HepG2 (cell line): ENCODE measurements around the gene STK40. TPM values are rescaled to one million over a fixed set of nuclear protein-coding genes. Genes with fewer than 3 reads are reported as not detected.

Experiments used
- ATF7-NPFF ChIP-seq: sonication (generic); formaldehyde crosslinking; IDR thresholded peaks from 2 replicates; pipeline ENCODE4 v1.8.1; 2023; ENCODE audit warnings: mild to moderate bottlenecking, low read depth, missing genetic modification reagents, moderate library complexity
- FLYWCH1 ChIP-seq: sonication (generic); formaldehyde crosslinking; IDR thresholded peaks from 2 replicates; pipeline ENCODE4 v1.8.1; 2023; ENCODE audit warnings: mild to moderate bottlenecking, missing genetic modification reagents
- HHEX ChIP-seq: IDR thresholded peaks from 2 replicates; pipeline ENCODE4 v1.6.1; 2016; ENCODE audit warnings: control low read depth
- KDM5B ChIP-seq: sonication (generic); formaldehyde crosslinking; IDR thresholded peaks from 2 replicates; pipeline ENCODE4 v1.4.0; 2020; ENCODE audit warnings: missing genetic modification reagents, mild to moderate bottlenecking, borderline replicate concordance
- MBD4 ChIP-seq: IDR thresholded peaks from 2 replicates; pipeline ENCODE4 v1.6.1; 2012; ENCODE audit warnings: low read length, inconsistent platforms, borderline replicate concordance
- PRMT3 ChIP-seq: sonication (generic); formaldehyde crosslinking; IDR thresholded peaks from 2 replicates; pipeline ENCODE4 v1.8.1; 2022; ENCODE audit warnings: low read depth, mild to moderate bottlenecking, moderate library complexity, missing genetic modification reagents, borderline replicate concordance
- SETDB1 ChIP-seq: sonication (generic); formaldehyde crosslinking; IDR thresholded peaks from 2 replicates; pipeline ENCODE4 v1.5.1; 2020; ENCODE audit warnings: missing genetic modification reagents, mild to moderate bottlenecking, borderline replicate concordance
- SMARCE1 ChIP-seq: fragments of 450-650 bp; IDR thresholded peaks from 2 replicates; pipeline ENCODE4 v1.6.1; 2017; ENCODE audit warnings: borderline replicate concordance
- SP5 ChIP-seq: IDR thresholded peaks from 2 replicates; pipeline ENCODE4 v1.6.1; 2016; ENCODE audit warnings: low read depth, borderline replicate concordance
- SRSF4 ChIP-seq: fragments of 200-400 bp; formaldehyde crosslinking; IDR thresholded peaks from one replicate; pipeline ENCODE4 v1.6.1; 2018; ENCODE audit warnings: mild to moderate bottlenecking, low read depth, low read length, moderate library complexity; ENCODE audit not compliant: poor library complexity, severe bottlenecking
- YEATS4 ChIP-seq: sonication (generic); formaldehyde crosslinking; IDR thresholded peaks from 2 replicates; pipeline ENCODE4 v1.4.0; 2020; ENCODE audit warnings: missing genetic modification reagents, borderline replicate concordance
- ZEB1 ChIP-seq: IDR thresholded peaks from 2 replicates; pipeline ENCODE4 v1.6.1; 2012; ENCODE audit warnings: mild to moderate bottlenecking, low read depth, inconsistent platforms; ENCODE audit not compliant: insufficient replicate concordance
- ZNF350 ChIP-seq: sonication (generic); formaldehyde crosslinking; IDR thresholded peaks from 2 replicates; pipeline ENCODE4 v1.4.0; 2020; ENCODE audit warnings: mild to moderate bottlenecking, low read depth, missing genetic modification reagents, borderline replicate concordance
- ZNF432 ChIP-seq: sonication (generic); formaldehyde crosslinking; IDR thresholded peaks from 2 replicates; pipeline ENCODE4 v1.5.0; 2020; ENCODE audit warnings: missing genetic modification reagents, mild to moderate bottlenecking, borderline replicate concordance
- ZNF558 ChIP-seq: sonication (generic); formaldehyde crosslinking; IDR thresholded peaks from 2 replicates; pipeline ENCODE4 v1.9.0; 2022; ENCODE audit warnings: mild to moderate bottlenecking, missing genetic modification reagents, borderline replicate concordance
- ZNF652 ChIP-seq: IDR thresholded peaks from 2 replicates; pipeline ENCODE4 v1.6.1; 2016; ENCODE audit warnings: low read depth, borderline replicate concordance
- ZNF724P ChIP-seq: sonication (generic); formaldehyde crosslinking; IDR thresholded peaks from 2 replicates; pipeline ENCODE4 v1.8.0; 2022; ENCODE audit warnings: missing genetic modification reagents, borderline replicate concordance
- ZNF770 ChIP-seq: sonication (generic); formaldehyde crosslinking; IDR thresholded peaks from 2 replicates; pipeline ENCODE4 v1.5.0; 2020; ENCODE audit warnings: mild to moderate bottlenecking, missing genetic modification reagents
- polyA plus RNA-seq, 8 experiments: library from polyadenylated mRNA; depleted of rRNA in 3 of 8; stranded (reverse) in 7 of 8; unstranded in 1 of 8; fragments of >200 nt; fragmentation: Illumina TruSeq in 4 of 8; extraction: Trizol in 4 of 8; gene quantifications; 2 replicates each; pipeline versions ENCODE4 v1.2.1 to v1.2.3, GENCODE V29; 2011 to 2016; ENCODE audit warnings: low read depth in 4 of 8, missing spikeins in 1 of 8, mixed read lengths in 1 of 8; ENCODE audit not compliant: insufficient read depth in 1 of 8
- total RNA-seq, 5 experiments: library from RNA; depleted of rRNA; stranded (reverse); fragments of >200 nt; fragmentation: Illumina TruSeq; extraction: Trizol; gene quantifications; 2 replicates each; pipeline ENCODE4 v1.2.3, GENCODE V29; 2016; ENCODE audit warnings: low read depth in 1 of 5
- TF ChIP-seq, protein P1 (sequence below): sonication (generic); formaldehyde crosslinking; IDR thresholded peaks from 2 replicates; pipeline ENCODE4 v1.9.0; 2021; ENCODE audit warnings: missing genetic modification reagents, borderline replicate concordance
- TF ChIP-seq, protein P2 (sequence below): sonication (generic); formaldehyde crosslinking; IDR thresholded peaks from 2 replicates; pipeline ENCODE4 v1.8.0; 2022; ENCODE audit warnings: missing genetic modification reagents, low read depth, mild to moderate bottlenecking, borderline replicate concordance
- TF ChIP-seq, protein P3 (sequence below): IDR thresholded peaks from 2 replicates; pipeline ENCODE4 v1.6.1; 2016; ENCODE audit warnings: mild to moderate bottlenecking

Gene STK40
- total and polyA plus RNA-seq, 2 of the 13 experiments (the other 11 are each of a cell fraction or from before 2014, with no cell fraction given): 33.8 to 35.1 TPM

DNA sequence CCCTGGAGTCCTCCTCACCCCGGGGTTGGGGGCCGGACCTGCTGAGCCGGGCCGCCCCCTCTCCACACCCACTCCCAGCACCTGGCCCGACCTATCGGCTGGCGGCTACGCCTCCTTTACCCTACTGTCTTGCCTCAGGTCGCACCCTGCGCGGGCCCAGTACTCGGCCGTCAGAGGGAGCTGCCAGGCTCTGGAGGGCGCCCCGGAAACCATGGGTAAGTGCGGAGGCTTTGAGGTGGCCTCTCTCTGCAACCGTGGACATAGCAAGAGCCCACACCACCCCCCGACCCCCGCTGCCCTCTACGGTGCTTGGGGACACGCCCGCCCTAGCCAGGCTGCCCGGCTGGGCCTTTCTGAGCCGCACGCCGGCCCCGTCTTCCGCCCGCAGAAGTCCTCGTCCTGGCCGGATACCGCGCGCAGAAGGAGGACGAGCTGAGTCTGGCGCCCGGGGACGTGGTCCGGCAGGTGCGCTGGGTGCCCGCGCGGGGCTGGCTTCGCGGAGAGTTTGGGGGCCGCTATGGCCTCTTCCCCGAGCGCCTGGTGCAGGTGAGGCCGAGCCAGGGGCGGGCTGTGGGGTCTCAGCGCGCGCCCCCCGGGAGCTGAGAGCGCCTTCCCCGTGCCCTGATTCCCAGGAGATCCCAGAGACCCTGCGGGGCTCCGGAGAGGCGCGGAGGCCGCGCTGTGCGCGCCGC lies 79.4 kb downstream of the STK40 start, which contains the start of gene SH3D21 (continued):
- no peak for TF ChIP-seq ZNF652 (CRISPR knock-in tag)
- peak; percentile 86; the same call in 1 of the 2 replicates for TF ChIP-seq ZNF770 (CRISPR knock-in tag)
- TF ChIP-seq PRMT3 (CRISPR knock-in tag): no peak
- peak; percentile 77; the same call in 1 of the 2 replicates for TF ChIP-seq ZNF558 (CRISPR knock-in tag)
- TF ChIP-seq SRSF4: no peak
- TF ChIP-seq ZEB1: peak; percentile 44
- TF ChIP-seq, protein P1, sequence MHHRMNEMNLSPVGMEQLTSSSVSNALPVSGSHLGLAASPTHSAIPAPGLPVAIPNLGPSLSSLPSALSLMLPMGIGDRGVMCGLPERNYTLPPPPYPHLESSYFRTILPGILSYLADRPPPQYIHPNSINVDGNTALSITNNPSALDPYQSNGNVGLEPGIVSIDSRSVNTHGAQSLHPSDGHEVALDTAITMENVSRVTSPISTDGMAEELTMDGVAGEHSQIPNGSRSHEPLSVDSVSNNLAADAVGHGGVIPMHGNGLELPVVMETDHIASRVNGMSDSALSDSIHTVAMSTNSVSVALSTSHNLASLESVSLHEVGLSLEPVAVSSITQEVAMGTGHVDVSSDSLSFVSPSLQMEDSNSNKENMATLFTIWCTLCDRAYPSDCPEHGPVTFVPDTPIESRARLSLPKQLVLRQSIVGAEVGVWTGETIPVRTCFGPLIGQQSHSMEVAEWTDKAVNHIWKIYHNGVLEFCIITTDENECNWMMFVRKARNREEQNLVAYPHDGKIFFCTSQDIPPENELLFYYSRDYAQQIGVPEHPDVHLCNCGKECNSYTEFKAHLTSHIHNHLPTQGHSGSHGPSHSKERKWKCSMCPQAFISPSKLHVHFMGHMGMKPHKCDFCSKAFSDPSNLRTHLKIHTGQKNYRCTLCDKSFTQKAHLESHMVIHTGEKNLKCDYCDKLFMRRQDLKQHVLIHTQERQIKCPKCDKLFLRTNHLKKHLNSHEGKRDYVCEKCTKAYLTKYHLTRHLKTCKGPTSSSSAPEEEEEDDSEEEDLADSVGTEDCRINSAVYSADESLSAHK (CRISPR knock-in tag): no peak
- TF ChIP-seq YEATS4: peak; percentile 51; the same call in 1 of the 2 replicates
- TF ChIP-seq KDM5B (CRISPR knock-in tag): no peak
- 0 out of 2 replicates have a peak, but pooled peaks have one; percentile 6 for TF ChIP-seq SP5 (CRISPR knock-in tag)
- TF ChIP-seq HHEX (CRISPR knock-in tag): no peak
- TF ChIP-seq ATF7-NPFF (CRISPR knock-in tag): peak; percentile 63; the same call in 1 of the 2 replicates
- TF ChIP-seq ZNF724P (CRISPR knock-in tag): no peak
- 0 out of 2 replicates have a peak, but pooled peaks have one; percentile 29 for TF ChIP-seq FLYWCH1 (CRISPR knock-in tag)
- TF ChIP-seq ZNF350 (CRISPR knock-in tag): no peak; the same call in 1 of the 2 replicates
- no peak for TF ChIP-seq ZNF432 (CRISPR knock-in tag)
- TF ChIP-seq SMARCE1: no peak
- TF ChIP-seq SETDB1 (CRISPR knock-in tag): no peak
- TF ChIP-seq, protein P2, sequence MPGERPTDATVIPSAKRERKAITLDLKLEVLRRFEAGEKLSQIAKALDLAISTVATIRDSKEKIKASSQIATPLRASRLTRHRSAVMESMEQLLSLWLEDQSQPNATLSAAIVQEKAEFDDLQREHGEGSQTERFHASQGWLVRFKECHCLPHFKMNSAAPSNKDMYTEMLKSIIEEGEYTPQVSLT (CRISPR knock-in tag): no peak
- TF ChIP-seq MBD4: no peak
- TF ChIP-seq, protein P3, sequence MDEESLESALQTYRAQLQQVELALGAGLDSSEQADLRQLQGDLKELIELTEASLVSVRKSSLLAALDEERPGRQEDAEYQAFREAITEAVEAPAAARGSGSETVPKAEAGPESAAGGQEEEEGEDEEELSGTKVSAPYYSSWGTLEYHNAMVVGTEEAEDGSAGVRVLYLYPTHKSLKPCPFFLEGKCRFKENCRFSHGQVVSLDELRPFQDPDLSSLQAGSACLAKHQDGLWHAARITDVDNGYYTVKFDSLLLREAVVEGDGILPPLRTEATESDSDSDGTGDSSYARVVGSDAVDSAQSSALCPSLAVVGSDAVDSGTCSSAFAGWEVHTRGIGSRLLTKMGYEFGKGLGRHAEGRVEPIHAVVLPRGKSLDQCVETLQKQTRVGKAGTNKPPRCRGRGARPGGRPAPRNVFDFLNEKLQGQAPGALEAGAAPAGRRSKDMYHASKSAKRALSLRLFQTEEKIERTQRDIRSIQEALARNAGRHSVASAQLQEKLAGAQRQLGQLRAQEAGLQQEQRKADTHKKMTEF (CRISPR knock-in tag): peak; percentile 57; the same call in 1 of the 2 replicates
